HepG2 (cell line): Measurements from ENCODE around the gene TMEM145. TPM values are rescaled to one million over a fixed set of nuclear protein-coding genes. Genes with fewer than 3 reads are reported as not detected.

Source experiments
- FOXC1 ChIP-seq: sonication (generic); formaldehyde crosslinking; IDR thresholded peaks from 2 replicates; pipeline ENCODE4 v1.8.0; 2022; ENCODE audit warnings: mild to moderate bottlenecking, missing genetic modification reagents, borderline replicate concordance
- HES4 ChIP-seq: sonication (generic); formaldehyde crosslinking; IDR thresholded peaks from 2 replicates; pipeline ENCODE4 v1.9.0; 2021; ENCODE audit warnings: mild to moderate bottlenecking, missing genetic modification reagents, borderline replicate concordance
- KLF15 ChIP-seq: sonication (generic); formaldehyde crosslinking; IDR thresholded peaks from 2 replicates; pipeline ENCODE4 v1.8.1; 2023; ENCODE audit warnings: borderline replicate concordance, mild to moderate bottlenecking, inconsistent platforms, missing genetic modification reagents, mixed read lengths
- MYC ChIP-seq: sonication (generic); formaldehyde crosslinking; IDR thresholded peaks from 2 replicates; pipeline ENCODE4 v1.9.0; 2021; ENCODE audit warnings: missing genetic modification reagents, borderline replicate concordance
- ZMAT3 ChIP-seq: sonication (generic); formaldehyde crosslinking; conservative IDR thresholded peaks from 2 replicates; pipeline ENCODE4 v1.7.0; 2021; ENCODE audit warnings: missing genetic modification reagents
- ZNF317 ChIP-seq: sonication (generic); formaldehyde crosslinking; IDR thresholded peaks from 2 replicates; pipeline ENCODE4 v1.5.0; 2020; ENCODE audit warnings: mild to moderate bottlenecking, missing genetic modification reagents
- ZNF570 ChIP-seq: sonication (generic); formaldehyde crosslinking; IDR thresholded peaks from 2 replicates; pipeline ENCODE4 v1.4.0; 2020; ENCODE audit warnings: mild to moderate bottlenecking, missing genetic modification reagents, borderline replicate concordance
- ZNF703 ChIP-seq: sonication (generic); formaldehyde crosslinking; IDR thresholded peaks from 2 replicates; pipeline ENCODE4 v1.5.1; 2020; ENCODE audit warnings: missing genetic modification reagents, mild to moderate bottlenecking, moderate library complexity, borderline replicate concordance
- ZSCAN29 ChIP-seq: sonication (generic); formaldehyde crosslinking; conservative IDR thresholded peaks from 2 replicates; pipeline ENCODE4 v1.4.0; 2020; ENCODE audit warnings: mild to moderate bottlenecking, missing genetic modification reagents
- polyA plus RNA-seq, 8 experiments: library from polyadenylated mRNA; depleted of rRNA in 3 of 8; stranded (reverse) in 7 of 8; unstranded in 1 of 8; fragments of >200 nt; fragmentation: Illumina TruSeq in 4 of 8; extraction: Trizol in 4 of 8; gene quantifications; 2 replicates each; pipeline versions ENCODE4 v1.2.1 to v1.2.3, GENCODE V29; 2011 to 2016; ENCODE audit warnings: low read depth in 4 of 8, missing spikeins in 1 of 8, mixed read lengths in 1 of 8; ENCODE audit not compliant: insufficient read depth in 1 of 8
- total RNA-seq, 5 experiments: library from RNA; depleted of rRNA; stranded (reverse); fragments of >200 nt; fragmentation: Illumina TruSeq; extraction: Trizol; gene quantifications; 2 replicates each; pipeline ENCODE4 v1.2.3, GENCODE V29; 2016; ENCODE audit warnings: low read depth in 1 of 5
- TF ChIP-seq, protein P1 (sequence below): sonication (generic); formaldehyde crosslinking; IDR thresholded peaks from 2 replicates; pipeline ENCODE4 v1.8.1; 2022; ENCODE audit warnings: low read depth, mild to moderate bottlenecking, missing genetic modification reagents
- TF ChIP-seq, protein P2 (sequence below): sonication (generic); formaldehyde crosslinking; IDR thresholded peaks from 2 replicates; pipeline ENCODE4 v1.8.1; 2023; ENCODE audit warnings: mild to moderate bottlenecking, missing genetic modification reagents
- TF ChIP-seq, protein P3 (sequence below): sonication (generic); formaldehyde crosslinking; conservative IDR thresholded peaks from 2 replicates; pipeline ENCODE4 v1.4.0; 2020; ENCODE audit warnings: mild to moderate bottlenecking, missing genetic modification reagents, moderate library complexity
- TF ChIP-seq, protein P4 (sequence below): sonication (generic); formaldehyde crosslinking; IDR thresholded peaks from 2 replicates; pipeline ENCODE4 v1.8.0; 2022; ENCODE audit warnings: low read depth, missing genetic modification reagents
- TF ChIP-seq, protein P5 (sequence below): sonication (generic); formaldehyde crosslinking; IDR thresholded peaks from 2 replicates; pipeline ENCODE4 v1.5.0; 2020; ENCODE audit warnings: mild to moderate bottlenecking, missing genetic modification reagents, borderline replicate concordance

Gene TMEM145
- total and polyA plus RNA-seq, 2 of the 13 experiments (the other 11 are each of a cell fraction or from before 2014, with no cell fraction given) = 0.07 to 5.1 TPM

DNA sequence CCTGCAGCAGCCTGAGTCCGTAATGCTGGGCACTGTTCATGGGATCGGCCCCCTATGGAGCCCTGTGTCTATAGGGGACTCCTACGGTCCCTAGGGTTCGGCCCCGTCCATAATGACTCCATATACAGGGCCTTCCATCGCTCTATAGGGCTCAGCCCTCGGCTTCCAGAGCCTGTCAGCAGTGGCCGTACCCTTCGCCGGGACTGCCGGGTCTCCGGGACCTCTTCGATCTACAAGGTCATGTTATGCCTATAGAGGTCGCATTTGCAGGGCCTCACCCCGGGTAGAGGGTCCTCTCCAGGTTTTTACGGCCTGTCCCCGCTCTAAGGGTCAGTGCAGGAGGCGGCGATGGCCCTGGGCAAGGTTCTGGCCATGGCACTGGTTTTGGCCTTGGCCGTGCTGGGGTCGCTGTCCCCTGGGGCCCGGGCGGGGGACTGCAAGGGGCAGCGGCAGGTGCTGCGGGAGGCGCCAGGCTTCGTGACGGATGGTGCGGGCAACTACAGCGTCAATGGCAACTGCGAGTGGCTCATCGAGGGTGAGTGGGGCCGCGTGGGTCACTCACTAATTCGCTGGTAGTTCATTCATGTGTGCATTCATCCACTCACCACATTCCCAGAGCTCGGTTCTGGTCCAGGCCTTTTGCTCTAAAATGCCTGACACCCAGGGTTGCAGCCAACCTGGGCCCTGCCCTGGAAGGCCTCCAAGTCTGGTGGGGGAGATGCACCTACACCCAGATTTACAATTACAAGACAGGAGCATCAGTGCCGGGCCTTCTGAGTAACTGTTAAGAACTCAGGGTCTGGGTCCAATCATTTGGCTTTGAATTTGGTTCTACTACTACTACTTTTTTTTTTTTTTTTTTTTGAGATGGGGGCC, 13.0 kb downstream of the TMEM145 start (continued):
- TF ChIP-seq ZNF703 = peak; percentile 64; the same call in 1 of the 2 replicates
- TF ChIP-seq, protein P1, sequence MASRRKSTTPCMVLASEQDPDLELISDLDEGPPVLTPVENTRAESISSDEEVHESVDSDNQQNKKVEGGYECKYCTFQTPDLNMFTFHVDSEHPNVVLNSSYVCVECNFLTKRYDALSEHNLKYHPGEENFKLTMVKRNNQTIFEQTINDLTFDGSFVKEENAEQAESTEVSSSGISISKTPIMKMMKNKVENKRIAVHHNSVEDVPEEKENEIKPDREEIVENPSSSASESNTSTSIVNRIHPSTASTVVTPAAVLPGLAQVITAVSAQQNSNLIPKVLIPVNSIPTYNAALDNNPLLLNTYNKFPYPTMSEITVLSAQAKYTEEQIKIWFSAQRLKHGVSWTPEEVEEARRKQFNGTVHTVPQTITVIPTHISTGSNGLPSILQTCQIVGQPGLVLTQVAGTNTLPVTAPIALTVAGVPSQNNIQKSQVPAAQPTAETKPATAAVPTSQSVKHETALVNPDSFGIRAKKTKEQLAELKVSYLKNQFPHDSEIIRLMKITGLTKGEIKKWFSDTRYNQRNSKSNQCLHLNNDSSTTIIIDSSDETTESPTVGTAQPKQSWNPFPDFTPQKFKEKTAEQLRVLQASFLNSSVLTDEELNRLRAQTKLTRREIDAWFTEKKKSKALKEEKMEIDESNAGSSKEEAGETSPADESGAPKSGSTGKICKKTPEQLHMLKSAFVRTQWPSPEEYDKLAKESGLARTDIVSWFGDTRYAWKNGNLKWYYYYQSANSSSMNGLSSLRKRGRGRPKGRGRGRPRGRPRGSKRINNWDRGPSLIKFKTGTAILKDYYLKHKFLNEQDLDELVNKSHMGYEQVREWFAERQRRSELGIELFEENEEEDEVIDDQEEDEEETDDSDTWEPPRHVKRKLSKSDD (CRISPR knock-in tag) = 0 out of 2 replicates have a peak, but pooled peaks have one; percentile 1
- TF ChIP-seq, protein P2, sequence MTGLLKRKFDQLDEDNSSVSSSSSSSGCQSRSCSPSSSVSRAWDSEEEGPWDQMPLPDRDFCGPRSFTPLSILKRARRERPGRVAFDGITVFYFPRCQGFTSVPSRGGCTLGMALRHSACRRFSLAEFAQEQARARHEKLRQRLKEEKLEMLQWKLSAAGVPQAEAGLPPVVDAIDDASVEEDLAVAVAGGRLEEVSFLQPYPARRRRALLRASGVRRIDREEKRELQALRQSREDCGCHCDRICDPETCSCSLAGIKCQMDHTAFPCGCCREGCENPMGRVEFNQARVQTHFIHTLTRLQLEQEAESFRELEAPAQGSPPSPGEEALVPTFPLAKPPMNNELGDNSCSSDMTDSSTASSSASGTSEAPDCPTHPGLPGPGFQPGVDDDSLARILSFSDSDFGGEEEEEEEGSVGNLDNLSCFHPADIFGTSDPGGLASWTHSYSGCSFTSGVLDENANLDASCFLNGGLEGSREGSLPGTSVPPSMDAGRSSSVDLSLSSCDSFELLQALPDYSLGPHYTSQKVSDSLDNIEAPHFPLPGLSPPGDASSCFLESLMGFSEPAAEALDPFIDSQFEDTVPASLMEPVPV (CRISPR knock-in tag) = no peak
- TF ChIP-seq, protein P3, sequence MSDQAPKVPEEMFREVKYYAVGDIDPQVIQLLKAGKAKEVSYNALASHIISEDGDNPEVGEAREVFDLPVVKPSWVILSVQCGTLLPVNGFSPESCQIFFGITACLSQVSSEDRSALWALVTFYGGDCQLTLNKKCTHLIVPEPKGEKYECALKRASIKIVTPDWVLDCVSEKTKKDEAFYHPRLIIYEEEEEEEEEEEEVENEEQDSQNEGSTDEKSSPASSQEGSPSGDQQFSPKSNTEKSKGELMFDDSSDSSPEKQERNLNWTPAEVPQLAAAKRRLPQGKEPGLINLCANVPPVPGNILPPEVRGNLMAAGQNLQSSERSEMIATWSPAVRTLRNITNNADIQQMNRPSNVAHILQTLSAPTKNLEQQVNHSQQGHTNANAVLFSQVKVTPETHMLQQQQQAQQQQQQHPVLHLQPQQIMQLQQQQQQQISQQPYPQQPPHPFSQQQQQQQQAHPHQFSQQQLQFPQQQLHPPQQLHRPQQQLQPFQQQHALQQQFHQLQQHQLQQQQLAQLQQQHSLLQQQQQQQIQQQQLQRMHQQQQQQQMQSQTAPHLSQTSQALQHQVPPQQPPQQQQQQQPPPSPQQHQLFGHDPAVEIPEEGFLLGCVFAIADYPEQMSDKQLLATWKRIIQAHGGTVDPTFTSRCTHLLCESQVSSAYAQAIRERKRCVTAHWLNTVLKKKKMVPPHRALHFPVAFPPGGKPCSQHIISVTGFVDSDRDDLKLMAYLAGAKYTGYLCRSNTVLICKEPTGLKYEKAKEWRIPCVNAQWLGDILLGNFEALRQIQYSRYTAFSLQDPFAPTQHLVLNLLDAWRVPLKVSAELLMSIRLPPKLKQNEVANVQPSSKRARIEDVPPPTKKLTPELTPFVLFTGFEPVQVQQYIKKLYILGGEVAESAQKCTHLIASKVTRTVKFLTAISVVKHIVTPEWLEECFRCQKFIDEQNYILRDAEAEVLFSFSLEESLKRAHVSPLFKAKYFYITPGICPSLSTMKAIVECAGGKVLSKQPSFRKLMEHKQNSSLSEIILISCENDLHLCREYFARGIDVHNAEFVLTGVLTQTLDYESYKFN = peak; percentile 13
- 0 out of 2 replicates have a peak, but pooled peaks have one; percentile 18 for TF ChIP-seq ZNF317 (CRISPR knock-in tag)
- 0 out of 2 replicates have a peak, but pooled peaks have one; percentile 11 for TF ChIP-seq KLF15
- 0 out of 2 replicates have a peak, but pooled peaks have one; percentile 48 for TF ChIP-seq ZMAT3 (CRISPR knock-in tag)
- 0 out of 2 replicates have a peak, but pooled peaks have one; percentile 4 for TF ChIP-seq HES4
- TF ChIP-seq, protein P4, sequence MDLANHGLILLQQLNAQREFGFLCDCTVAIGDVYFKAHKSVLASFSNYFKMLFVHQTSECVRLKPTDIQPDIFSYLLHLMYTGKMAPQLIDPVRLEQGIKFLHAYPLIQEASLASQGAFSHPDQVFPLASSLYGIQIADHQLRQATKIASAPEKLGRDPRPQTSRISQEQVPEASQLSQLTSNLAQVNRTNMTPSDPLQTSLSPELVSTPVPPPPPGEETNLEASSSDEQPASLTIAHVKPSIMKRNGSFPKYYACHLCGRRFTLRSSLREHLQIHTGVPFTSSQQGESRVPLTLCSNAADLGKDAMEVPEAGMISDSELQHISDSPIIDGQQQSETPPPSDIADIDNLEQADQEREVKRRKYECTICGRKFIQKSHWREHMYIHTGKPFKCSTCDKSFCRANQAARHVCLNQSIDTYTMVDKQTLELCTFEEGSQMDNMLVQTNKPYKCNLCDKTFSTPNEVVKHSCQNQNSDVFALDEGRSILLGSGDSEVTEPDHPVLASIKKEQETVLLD (CRISPR knock-in tag) = no peak; the same call in 1 of the 2 replicates
- TF ChIP-seq MYC (CRISPR knock-in tag) = peak; percentile 40; the same call in 1 of the 2 replicates
- 0 out of 2 replicates have a peak, but pooled peaks have one; percentile 10 for TF ChIP-seq ZSCAN29 (CRISPR knock-in tag)
- TF ChIP-seq FOXC1 (CRISPR knock-in tag) = peak; percentile 51
- TF ChIP-seq, protein P5, sequence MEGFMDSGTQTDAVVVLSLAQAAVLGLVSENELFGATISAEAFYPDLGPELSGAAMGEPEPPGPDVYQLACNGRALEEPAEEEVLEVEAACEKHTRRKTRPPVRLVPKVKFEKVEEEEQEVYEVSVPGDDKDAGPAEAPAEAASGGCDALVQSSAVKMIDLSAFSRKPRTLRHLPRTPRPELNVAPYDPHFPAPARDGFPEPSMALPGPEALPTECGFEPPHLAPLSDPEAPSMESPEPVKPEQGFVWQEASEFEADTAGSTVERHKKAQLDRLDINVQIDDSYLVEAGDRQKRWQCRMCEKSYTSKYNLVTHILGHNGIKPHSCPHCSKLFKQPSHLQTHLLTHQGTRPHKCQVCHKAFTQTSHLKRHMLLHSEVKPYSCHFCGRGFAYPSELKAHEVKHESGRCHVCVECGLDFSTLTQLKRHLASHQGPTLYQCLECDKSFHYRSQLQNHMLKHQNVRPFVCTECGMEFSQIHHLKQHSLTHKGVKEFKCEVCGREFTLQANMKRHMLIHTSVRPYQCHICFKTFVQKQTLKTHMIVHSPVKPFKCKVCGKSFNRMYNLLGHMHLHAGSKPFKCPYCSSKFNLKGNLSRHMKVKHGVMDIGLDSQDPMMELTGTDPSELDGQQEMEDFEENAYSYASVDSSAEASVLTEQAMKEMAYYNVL = 0 out of 2 replicates have a peak, but pooled peaks have one; percentile 18
- TF ChIP-seq ZNF570 = no peak
